GM10266 (cell line): ENCODE data around the gene SAP30L.

Experiments
- DNase-seq: peaks from one replicate; pipeline ENCODE4 v3.0.0; 2012; ENCODE audit errors: extremely low spot score
- TF ChIP-seq, protein P1 (sequence below): IDR thresholded peaks from 2 replicates; pipeline ENCODE4 v1.5.1; 2012; ENCODE audit warnings: mild to moderate bottlenecking, low read depth; ENCODE audit not compliant: control insufficient read depth, insufficient read depth; ENCODE audit errors: missing control alignments

Gene SAP30L

GRCh38 chr5:154410008-154410407 lies 35.8 kb upstream of the SAP30L start:
- DNase-seq, result no peak
- TF ChIP-seq, protein P1, sequence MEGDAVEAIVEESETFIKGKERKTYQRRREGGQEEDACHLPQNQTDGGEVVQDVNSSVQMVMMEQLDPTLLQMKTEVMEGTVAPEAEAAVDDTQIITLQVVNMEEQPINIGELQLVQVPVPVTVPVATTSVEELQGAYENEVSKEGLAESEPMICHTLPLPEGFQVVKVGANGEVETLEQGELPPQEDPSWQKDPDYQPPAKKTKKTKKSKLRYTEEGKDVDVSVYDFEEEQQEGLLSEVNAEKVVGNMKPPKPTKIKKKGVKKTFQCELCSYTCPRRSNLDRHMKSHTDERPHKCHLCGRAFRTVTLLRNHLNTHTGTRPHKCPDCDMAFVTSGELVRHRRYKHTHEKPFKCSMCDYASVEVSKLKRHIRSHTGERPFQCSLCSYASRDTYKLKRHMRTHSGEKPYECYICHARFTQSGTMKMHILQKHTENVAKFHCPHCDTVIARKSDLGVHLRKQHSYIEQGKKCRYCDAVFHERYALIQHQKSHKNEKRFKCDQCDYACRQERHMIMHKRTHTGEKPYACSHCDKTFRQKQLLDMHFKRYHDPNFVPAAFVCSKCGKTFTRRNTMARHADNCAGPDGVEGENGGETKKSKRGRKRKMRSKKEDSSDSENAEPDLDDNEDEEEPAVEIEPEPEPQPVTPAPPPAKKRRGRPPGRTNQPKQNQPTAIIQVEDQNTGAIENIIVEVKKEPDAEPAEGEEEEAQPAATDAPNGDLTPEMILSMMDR, result no peak

- TF ChIP-seq, protein P1, result no peak
- no peak for DNase-seq
These were observed 35.0 kb upstream of the SAP30L start for GRCh38 chr5:154410786-154411185.

GRCh38 chr5:154411338-154411737 lies 34.5 kb upstream of the SAP30L start:
- TF ChIP-seq, protein P1, result no peak
- DNase-seq, result no peak

DNA sequence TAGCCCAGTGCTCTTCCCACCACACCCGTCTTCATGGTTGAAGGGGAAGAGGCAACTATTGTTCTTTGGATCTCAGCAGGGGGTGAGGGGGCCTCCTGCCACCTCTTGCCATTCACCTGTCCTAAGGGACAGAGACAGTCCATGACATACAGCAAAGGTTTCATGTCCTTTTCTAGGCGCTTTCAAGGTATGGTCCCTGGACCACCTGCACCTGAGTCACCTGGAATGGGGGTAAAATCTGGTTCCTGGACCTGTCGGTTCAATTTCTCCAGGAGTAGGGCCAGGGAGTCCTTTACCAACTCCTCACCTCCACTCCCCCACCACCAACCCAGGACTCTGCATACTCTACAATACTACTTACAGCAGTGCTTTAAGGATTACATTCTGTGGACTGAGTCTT lies 33.5 kb upstream of the SAP30L start:
- DNase-seq, result no peak
- TF ChIP-seq, protein P1, result no peak

GRCh38 chr5:154412925-154413324 lies 32.9 kb upstream of the SAP30L start:
- TF ChIP-seq, protein P1, result no peak
- no peak for DNase-seq

DNA sequence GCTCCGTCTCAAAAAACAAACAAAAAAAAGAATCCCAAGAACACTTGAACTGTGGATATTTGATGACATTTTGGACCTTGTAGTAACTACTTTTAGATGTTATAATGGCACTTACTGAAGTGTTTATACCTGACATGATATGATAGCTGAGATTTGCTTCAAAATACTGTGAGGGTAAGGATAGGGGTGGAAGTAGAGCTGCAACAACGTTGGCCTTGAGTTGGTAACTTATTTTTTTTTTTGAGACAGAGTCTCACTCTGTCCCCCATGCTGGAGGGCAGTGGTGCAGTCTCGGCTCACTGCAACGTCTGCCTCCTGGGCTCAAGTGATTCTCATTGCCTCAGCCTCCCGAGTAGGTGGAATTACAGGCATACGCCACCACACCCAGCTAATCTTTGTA lies 30.7 kb upstream of the SAP30L start:
- no peak for DNase-seq
- TF ChIP-seq, protein P1, result no peak

GRCh38 chr5:154418344-154418820 lies 27.4 kb upstream of the SAP30L start:
- TF ChIP-seq, protein P1, result no peak
- no peak for DNase-seq
